HG02798 (cell line): ENCODE data around the gene BBS7.

Experiments used
- ATAC-seq: cut with Tn5 transposase; IDR thresholded peaks from one replicate; pipeline ENCODE4 v1.9.1; 2021; ENCODE audit warnings: mild to moderate bottlenecking; ENCODE audit not compliant: unreplicated experiment, poor library complexity

The BBS7 gene

DNA sequence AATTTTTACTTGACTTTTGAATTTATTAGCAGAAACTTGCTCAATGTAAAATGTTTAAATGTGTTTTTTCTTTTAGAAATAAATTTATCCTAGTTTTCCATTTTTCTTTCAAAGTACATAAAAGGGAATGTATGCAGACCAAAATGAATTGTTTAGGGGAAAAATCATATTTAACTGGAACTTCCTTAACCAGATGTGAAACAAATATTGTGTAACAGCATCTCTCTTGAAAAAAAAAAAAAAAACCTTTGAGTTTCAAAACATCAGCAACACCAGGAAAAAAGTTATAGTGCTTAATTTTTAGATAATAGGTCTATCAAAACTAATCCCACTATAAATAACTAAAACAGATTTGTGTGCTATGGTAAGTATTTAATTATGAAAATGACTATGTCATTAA lies 32.1 kb downstream of the BBS7 start:
- no peak for ATAC-seq

GRCh38 chr4:121829511-121829910 lies 40.8 kb downstream of the BBS7 start:
- no peak for ATAC-seq

GRCh38 chr4:121827853-121828252 lies 42.4 kb downstream of the BBS7 start:
- ATAC-seq: no peak

- no peak for ATAC-seq
Measured at GRCh38 chr4:121824950-121825349, 45.3 kb downstream of the BBS7 start.

DNA sequence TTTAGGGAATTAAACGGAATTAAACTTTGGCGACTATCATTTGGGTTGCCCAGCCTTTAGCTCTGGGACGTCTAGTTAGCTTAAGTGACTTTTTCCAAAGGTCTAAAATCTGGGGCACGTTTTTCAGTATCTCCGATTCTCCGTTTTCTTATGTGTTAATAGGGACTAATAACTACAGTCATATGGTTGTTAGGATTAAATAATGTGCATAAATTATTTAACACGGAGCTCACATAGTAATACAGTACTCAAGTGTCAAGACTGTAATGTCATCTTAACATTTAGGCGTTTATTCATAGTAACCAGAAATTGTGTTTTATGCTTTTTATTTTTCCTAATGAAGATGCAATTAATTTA lies 46.1 kb downstream of the BBS7 start:
- ATAC-seq: no peak

DNA sequence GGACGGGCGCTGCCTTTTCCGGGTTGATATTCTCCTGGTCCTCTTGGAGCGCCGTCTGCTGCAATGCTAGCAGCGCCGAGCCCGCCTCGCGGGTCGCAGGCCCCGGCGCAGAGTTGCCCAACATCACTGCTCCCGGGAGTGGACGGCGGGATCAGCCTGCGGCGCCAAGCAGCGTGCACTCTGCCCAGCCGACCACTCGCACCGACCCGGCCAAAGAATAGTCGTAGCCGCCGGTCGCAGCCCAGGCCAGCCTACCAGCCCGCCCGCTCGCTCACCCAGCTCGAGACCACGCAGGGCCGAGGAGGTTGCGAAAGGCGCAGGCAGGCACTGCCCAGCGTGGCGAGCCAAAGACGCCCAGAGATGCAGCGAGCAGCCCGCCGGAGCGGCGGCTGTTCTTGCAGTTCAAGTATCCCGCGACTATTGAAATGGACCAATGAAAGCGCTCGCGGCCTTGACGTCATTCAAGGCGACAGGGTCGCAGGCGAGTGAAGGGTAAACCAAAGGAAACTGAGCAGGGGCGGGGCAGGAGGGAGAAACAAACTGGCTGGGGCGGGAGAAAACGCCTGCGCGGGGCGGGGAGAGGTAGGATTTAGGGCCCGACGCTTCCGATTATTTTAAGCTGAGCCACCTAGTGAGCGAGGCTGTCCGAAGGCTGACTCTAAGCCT lies 46.6 kb downstream of the BBS7 start, which contains the start of gene CCNA2:
TSS of gene CCNA2 (minus strand) at position 379 of the 666 bp plus-strand sequence. CDS start at position 124, 255 bp downstream.
- peak; percentile 97 for ATAC-seq

GRCh38 chr4:121822796-121823504 lies 47.3 kb downstream of the BBS7 start:
- peak; percentile 42 for ATAC-seq

DNA sequence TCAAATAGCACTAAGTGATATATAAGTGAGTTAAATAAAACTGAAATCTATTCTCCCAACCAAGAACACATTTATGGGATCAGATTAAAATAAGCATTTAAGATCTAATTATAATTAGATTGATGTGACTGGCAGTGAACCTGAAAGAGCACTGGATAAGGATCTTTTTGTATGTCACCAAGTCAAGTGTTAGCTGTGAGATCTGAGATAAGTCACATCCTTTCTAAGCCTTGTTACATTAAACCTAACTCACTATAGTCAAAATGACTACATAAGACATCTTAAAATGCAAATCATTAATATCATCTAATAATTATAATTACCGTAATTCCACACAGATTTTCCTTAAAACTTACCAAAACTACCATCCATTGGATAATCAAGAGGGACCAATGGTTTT lies 48.2 kb downstream of the BBS7 start:
- ATAC-seq: no peak

DNA sequence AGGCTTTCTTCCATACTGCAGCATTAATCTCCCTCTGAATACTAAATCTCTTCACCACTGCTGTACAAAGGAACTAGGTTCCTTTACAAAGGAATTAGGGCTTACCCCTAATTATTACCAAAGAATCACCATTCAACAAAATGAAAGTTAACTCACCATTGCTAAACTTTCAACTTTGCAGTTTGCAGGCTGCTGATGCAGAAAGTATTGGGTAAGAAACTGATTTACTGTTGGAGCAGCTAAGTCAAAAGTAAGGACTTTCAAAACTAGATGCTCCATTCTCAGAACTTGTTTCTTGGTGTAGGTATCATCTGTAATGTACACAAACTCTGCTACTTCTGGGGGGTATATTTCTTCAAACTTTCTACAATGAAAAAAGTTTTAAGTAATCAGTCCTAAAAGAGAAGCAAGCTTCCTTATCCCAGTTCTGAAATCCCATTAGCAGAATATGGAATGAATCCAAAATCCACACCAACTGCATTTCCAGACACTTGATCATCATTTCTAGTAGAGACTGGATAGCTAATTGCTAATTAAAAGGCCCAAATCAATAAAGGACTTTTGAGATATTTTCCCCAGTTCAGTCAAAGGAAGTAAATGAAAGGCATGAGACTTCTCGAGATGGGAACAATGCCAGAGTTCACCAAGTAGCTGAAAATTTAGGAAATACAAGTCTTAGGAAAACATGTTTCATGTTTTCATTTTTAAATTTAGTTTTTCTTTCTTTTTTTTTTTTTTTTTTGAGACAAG lies 50.9 kb downstream of the BBS7 start:
- ATAC-seq: no peak

GRCh38 chr4:121818215-121818614 lies 52.1 kb downstream of the BBS7 start:
- no peak for ATAC-seq

DNA sequence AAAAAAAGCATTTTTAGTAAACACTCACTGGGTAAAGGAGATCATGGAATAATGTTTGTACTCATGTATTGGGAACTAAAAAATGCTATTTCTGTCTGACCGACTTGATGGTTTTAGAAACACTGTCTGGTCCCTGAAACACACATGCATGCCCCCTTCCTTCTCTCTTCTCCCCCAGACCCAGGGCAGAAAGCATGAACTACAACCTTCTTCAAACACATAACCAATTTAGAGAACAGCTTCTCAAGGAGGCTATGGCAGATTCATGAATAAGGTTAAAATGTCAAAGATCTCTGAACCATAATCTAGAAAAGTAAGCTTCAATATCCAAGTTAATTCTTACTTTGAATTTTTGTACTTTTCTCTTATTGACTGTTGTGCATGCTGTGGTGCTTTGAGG lies 52.6 kb downstream of the BBS7 start:
- no peak for ATAC-seq

GRCh38 chr4:121817006-121817405 lies 53.3 kb downstream of the BBS7 start:
- no peak for ATAC-seq

GRCh38 chr4:121814756-121815155 lies 55.5 kb downstream of the BBS7 start:
- no peak for ATAC-seq

GRCh38 chr4:121811122-121811521 lies 59.2 kb downstream of the BBS7 start:
- no peak for ATAC-seq

DNA sequence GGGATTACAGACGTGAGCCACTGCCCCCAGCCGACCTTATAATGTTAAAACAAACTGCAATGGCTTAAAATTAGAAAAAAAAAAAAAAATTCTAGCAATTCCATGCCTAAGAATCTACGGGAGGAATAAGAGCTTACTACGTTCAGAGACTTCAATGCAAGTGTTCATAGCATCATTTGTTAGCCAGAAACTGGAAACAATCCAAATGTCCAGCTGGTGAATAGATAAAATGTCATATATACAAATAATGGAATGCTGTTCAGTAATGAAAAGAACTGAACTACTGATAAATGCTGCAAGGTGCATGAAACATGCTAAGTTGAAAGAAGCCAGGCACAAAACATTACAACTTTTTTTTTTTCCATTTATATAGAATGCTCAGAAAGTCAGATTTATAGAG lies 63.9 kb downstream of the BBS7 start:
- ATAC-seq: no peak

GRCh38 chr4:121801715-121802075 lies 68.6 kb downstream of the BBS7 start:
- ATAC-seq: no peak

DNA sequence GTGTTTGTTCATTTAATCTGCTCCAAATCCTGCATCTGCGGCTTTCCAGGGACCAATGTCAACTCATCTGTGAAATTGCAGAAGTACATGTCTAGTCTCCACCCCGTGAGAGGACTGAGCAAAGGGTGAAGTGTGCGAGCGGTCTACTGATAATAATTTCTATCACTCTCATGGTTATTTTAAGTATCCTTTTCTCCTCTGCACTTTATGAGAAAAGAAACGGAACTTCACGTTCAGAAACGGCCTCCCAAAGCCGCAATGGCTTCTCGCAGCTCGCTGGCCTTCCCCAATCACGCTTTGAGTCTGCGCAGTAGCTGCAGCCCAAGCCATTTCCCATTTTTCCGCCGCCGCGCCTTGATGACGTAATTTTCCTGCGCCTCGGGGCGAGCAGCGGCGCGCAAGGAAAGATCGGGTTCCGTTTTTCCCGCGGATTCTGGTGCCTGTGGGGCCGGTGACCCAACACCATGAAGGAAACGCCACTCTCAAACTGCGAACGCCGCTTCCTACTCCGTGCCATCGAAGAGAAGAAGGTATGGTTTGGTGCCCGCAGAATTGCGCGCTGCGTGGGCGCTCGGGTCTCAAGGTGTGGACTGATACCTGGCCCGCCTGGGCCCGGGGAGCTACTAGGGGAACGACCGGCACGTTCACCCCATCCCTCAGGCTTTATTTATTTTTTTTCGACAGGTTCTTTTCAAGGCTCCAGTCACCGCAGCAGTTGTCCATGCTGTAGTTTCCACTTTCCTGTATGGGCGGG lies 69.1 kb downstream of the BBS7 start, which contains the start of gene EXOSC9:
TSS of gene EXOSC9 (plus strand) at position 363 of the 754 bp plus-strand sequence. CDS start at position 465, 102 bp downstream.
- ATAC-seq: peak; percentile 86

DNA sequence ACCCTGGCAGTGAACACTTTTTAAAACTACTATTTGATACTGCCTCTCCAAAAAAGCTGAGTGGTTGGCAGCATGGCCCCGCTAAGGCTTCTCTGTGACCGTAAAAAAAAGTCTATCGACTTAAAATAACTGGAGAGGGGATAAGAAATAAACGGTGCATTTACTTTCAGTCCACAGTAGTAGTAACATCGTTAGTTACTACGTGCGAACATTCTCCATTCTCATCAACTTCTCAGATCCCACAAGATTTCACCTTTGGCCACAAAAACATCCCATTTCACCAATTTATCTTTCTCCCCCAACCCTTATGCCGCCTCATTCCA lies 69.7 kb downstream of the BBS7 start:
- peak; percentile 34 for ATAC-seq

GRCh38 chr4:121799867-121800501 lies 70.3 kb downstream of the BBS7 start:
- ATAC-seq: no peak

- ATAC-seq: no peak
Measured at GRCh38 chr4:121799208-121799823, 71.0 kb downstream of the BBS7 start.
